HS-5 (cell line): ENCODE data around the gene CD248.
"Not testable (repeated sequence)": the region's sequence is repeated elsewhere in the genome, so short reads cannot be mapped to it uniquely, and the experiment has no call there.

Source experiments
- DNase-seq: peaks from one replicate; pipeline ENCODE4 v3.0.0-alpha.2; 2012; ENCODE audit warnings: low read depth

CD248 gene, protein sequence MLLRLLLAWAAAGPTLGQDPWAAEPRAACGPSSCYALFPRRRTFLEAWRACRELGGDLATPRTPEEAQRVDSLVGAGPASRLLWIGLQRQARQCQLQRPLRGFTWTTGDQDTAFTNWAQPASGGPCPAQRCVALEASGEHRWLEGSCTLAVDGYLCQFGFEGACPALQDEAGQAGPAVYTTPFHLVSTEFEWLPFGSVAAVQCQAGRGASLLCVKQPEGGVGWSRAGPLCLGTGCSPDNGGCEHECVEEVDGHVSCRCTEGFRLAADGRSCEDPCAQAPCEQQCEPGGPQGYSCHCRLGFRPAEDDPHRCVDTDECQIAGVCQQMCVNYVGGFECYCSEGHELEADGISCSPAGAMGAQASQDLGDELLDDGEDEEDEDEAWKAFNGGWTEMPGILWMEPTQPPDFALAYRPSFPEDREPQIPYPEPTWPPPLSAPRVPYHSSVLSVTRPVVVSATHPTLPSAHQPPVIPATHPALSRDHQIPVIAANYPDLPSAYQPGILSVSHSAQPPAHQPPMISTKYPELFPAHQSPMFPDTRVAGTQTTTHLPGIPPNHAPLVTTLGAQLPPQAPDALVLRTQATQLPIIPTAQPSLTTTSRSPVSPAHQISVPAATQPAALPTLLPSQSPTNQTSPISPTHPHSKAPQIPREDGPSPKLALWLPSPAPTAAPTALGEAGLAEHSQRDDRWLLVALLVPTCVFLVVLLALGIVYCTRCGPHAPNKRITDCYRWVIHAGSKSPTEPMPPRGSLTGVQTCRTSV

DNA sequence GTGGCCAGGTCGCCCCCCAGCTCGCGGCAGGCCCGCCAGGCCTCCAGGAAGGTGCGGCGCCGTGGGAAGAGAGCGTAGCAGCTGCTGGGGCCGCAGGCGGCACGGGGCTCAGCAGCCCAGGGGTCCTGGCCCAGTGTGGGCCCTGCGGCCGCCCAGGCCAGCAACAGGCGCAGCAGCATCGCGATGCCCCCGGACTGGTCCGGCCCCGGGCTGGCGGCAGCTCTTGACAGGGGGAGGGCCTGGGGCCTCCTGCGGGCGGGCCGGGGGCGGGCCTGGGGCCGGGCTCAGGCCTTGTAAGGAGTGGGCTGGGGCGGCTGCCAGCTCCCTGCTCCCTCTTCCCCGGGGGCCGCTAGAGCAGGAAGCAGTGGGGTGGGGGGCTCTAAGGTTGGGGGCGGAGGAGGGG, at the start of gene CD248:
CD248 (minus strand) TSS at position 196 of the 403 bp plus-strand sequence; CDS start at position 179, 17 bp downstream.
- no peak for DNase-seq

DNA sequence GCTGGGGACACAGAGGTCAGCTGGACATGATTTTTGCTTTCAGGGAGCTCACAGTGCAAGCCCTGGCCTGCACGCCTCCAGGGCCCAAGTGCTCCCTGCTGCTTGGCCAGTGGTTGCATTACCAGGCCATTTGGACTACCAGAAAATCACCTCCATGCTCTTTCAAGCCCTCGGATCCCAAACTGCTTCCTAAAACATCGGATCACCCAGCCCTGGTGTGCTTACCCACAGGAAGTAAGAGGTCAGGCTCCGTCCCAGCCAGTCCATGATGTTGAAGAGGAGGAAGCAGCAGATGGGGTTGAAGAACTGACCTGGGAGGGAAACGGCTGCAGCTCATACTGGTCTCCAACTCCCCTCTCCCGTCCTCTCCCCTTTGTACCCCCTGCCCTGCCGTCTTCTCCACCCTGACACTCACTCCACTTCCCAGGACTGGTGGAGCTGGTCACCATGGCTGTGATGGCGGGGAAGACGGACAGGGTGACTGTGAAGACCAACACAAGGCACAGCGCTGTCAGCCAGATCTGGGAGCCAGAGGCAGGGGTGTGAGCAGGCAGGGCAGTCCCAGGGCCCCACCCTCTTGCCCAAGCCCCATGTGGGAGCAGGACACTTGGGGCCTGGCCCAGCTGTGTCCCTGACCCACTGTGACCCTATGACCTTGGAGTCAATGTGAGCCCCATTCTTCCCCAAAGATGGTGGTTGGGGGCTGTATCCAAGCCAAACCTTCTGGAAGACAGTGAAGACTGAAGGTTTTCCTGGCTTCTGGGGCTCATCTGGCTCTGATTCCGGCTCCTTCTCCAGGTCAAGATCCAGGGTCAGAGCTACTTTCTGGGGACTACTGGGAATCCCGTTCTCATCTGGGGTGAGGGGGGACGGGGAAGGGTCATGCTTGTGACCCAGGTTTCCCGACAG, 49.1 kb upstream of the CD248 start:
- DNase-seq: no peak

DNA sequence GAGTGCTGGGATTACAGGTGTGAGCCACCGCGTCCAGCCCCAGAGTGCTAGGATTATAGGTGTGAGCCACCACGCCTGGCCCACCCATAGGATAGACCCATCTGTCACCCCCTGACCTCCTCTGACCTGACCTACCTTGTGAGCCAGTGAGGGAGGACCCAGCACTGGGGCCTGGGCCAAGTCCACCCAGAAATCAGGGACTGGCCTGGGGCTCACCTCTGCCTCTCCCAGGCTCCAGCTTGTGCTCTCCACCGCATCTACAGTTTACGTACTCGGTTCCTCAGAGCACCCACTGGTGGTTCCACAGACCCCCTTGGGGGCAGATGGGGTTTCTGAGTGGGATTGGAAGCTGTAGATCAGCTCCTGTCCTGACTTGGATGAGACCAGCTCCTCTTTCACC, 48.3 kb upstream of the CD248 start:
- no peak for DNase-seq

DNA sequence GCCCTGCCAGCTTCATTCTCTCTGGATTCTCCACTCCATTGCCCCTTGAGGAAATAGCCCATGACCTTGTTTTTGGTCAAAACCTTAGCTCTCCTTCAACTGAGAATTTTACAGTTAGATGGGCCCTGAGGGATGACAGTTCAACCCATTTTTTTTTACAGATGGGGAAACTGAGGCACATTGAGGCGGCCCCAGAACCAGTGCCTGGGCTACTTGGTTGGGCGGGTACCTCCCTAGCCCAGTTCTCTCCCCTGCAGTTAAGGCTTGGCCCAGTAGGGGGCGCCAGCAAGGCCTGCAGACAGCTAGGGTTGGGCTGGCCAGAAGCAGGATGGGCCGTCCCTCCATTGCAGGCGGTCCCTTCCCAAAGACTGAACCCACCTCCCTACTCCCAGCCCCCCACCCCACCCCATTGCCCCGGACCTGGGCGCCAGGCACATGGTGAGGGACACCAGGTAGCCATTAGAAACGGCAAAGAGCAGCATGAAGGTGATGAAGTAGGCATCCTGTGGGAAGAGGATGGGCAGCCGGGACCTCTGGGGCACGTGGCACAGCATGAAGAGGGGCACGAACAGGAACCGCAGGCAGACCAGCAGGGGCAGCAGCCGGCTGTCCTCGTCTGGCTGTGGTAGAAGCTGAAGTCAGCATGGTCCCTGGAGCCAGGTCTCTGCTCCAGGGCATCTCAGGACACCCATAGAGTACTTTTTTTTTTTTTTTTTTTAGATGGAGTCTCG, 47.1 kb upstream of the CD248 start:
- no peak for DNase-seq

DNA sequence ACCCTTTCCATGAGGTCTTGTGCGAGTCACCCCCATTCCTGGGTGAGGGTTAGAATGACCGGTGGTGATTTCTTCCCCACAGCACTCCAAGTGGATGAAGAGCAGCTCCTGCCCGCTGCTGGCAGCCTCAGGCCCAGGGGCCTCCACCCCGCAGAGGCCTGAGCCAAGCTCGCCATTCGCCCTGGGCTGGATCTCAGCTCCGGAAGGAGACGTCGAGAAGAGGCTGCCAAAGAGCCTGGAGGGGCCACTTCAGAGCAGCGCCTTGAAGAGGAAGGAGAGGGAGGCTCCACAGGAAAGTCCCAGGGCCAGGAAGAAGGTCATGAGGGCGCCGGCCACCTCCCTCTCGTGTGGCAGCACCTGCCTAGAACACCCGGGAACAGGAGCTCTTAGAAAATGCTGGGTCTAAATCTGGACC, 46.4 kb upstream of the CD248 start:
- no peak for DNase-seq

DNA sequence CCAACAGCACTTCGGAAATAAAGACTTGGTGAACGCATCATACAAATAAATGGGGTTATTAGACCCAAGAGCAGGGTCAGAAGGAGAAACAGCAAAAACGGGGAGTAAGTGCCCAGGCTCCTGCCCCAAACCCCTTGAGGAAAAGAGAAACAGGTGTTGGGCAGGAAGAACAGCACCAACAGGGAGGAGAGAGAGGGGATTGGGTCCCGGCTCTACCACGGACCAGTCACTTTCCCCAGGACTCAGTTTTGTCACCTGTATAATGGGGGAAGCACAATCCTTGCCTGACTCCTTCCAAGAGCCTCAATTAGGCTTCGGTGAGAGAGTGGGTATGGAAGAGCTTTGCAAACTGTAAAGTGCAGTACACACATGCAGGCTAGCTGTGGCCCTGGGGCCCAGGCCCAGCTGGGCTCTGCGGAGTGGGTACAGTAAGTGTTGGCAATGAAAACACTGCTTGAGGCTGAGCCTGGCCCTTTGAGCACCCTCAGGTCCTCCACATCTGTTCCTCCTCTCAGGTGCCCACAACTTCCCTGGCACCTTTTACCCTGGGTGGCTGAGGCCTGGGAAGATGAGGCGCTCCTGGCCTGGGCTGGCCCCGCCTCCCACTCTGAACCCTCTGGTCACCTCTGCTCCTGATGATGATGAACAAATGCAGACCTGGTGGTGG, 45.8 kb upstream of the CD248 start:
- DNase-seq: no peak

DNA sequence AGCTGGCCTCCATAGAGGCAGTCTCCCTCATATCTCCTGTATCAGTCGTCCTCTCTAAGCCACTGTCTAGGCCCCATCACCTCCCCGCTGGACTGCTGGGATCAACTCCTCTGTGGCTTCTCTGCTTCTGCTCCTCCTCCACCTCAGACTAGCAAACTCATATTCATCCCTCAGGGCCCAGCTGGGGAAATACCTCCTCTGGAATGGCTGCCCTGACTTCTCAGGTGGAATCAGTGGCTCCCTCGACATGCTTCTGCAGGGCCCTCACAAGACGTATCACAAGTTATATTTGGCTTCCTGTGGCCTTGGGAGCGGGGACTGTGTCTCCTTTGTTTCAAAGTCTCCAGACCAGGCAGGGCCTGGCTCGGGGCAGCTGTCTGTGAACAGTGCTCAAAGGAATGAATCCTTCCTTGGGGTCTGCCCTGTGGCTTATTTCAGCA, 44.7 kb upstream of the CD248 start:
- no peak for DNase-seq

DNA sequence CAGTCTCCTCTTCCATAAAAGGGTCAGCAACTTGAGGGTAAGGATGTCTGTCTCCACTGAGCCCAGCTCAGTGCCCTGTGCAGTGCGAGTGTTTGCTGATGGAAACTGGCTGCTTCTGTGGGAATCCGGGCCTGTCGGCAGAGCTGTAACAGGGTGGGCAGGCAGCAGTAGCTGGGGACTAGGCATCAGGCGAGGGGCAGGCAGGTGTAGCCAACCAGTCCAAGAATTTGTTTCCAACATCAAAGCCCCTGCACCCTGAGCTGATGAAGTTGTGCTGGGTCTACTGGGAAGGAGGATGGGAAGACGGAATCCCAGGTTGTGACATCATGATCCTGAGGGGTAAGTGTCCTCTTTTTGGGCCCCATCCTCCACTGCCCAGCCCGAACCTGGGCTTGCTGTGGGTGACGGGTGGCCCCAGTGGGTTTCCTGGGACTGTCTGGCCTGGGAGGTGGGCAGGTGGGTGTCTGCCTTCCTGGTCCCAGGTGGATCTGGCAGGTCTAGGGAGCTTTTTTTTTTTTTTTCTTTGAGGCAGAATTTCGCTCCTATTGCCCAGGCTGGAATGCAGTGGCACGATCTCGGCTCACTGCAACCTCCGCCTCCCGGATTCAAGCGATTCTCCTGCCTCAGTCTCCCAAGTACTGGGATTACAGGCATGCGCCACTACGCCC, 43.7 kb upstream of the CD248 start:
- no peak for DNase-seq

DNA sequence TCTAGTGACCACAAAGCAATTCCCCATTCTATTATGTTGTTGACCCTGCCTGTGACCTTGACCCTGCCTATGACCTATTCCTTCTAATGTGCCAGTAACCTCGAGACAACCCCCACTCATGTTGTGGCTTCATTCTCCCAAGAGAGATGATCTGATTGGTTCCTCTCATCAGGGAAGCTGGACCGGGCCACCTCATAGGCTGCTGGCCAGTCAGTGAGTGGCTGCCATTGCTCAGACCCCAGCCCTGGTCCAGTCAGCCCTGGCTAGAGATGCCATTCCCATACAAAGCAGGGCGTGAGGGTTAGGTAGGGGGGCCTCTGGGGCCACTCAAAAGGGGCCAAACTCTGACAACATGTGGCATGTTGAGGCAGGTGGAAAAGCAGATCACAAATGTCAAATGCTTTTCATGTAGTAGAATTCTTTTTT, 42.8 kb upstream of the CD248 start:
- no peak for DNase-seq

DNA sequence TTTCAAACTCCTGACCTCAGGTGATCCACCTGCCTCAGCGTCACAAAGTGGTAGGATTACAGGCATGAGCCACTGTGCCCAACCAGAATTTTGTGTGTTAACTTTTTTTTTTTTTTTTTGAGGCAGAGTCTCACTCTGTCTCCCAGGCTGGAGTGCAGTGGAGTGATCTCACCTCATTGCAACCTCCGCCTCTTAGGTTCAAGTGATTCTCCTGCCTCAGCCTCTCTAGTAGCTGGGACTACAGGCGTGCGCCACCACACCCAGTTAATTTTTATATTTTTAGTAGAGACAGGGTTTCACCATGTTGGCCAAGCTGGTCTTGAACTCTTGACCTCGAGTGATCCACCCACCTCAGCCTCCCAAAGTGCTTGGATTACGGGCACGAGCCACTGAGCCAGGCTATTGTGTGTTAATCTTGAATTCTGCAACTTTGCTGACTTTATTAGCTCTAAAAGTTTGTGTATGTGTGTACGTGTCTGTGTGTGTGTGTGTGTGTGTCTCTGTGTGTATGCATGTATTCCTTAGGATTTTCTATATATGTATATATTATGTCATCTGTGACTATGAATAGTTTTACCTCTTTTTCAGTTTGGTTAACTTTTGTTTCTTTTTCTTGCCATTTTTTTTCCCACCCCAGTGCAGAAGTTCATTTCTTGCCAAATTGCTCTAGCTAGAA, 33.9 kb upstream of the CD248 start:
- DNase-seq: not testable (repeated sequence)

DNA sequence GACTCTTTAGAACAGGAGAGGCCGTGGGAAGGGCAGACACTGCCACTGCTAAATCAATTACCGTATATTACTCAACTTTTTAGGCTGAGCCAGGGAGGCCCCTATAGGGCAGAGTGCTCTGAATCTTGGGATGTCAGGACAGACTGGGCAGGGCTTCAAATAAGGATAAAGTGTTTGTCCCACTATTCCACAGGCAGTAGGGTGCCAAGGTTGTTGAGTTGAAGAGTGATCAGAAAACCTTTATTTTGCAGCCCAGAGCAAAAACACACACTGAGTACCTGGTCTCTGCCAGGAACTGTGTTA, 32.2 kb upstream of the CD248 start:
- DNase-seq: no peak

DNA sequence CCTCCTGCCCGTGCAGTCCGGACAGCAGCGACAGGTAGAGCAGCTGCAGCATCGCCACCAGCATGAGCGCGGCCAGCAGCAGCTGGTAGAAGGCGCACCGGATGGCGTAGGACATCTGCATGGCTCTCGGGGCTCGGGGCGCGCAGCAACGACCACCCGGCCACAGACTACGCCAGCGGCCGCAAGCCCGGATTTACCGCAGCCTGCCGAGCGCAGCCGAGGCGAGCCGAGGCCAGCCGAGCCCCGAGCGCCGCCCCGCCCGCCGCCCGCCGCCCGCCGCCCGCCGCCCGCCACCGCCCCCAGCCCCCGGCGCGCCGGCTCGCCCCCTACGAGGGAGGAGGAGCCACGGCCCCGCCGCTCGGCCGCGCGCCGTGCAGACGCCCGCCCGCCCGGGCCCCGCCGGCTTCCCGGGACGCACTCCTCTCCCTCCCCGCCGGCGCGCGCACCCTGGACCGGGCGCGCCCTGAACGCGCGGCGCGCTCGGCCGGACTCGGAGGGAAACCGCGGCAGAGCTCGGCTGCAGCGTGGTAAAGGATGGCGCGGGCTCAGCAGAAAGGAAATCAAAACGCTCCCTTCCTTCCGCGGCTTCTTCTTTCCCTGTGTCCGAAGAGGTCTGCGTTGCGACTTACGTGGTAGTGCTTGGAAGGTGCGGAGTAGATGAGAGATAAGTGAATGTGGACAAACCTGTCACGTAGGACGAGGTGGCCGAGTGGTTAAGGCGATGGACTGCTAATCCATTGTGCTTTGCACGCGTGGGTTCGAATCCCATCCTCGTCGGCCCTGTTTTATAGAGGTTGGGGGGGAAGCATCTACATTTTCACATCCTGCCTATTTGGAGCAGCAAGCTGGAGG, 30.8 kb upstream of the CD248 start, which contains the start of gene B4GAT1:
B4GAT1 (minus strand) TSS at position 205 of the 852 bp plus-strand sequence; CDS start at position 121, 84 bp downstream.
- DNase-seq: peak; percentile 89

DNA sequence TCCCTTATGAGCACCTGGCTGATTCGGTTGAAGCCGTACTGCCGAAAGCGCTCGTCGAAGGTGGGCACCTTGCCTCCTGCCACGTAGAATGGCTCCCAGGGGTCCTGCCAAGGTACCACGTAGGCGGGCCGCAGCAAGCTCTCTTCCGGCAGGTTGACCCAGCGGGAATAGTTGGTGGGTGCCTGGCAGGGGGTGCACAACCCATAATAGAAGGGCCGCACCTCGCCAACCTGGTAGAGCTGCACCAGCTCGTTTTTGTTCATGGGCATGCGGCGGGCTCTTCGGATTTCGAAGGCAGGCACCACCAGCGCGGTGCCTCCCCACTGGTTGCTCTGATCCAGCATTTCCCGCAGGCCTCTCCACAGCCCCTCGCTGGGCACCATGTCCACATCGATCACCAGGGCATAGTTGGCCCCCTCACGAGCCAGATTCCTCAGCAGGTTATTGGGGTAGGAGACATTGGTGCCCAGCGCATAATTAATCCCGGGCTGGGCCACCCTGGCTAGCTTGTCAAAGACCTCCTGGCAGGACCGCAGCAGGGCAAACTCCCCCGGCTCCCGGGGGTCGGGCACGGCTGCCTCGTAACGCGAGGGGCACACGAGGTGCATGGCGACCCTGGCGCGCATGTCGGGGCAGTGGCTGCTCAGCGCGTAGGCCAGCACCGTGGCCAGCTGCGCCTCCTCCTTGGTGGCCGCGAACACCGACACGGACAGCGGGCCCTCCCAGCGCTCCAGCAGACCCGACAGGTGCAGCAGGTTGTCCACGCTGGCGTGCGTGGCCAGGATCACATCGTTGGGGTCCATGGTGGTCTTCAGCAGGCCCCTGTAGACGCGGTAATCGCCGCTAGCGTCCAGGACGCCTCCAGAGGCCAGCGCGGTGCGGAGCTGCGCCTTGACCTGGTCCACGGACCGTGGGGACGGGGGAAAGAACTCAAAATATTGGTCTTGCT, 29.9 kb upstream of the CD248 start:
- no peak for DNase-seq

DNA sequence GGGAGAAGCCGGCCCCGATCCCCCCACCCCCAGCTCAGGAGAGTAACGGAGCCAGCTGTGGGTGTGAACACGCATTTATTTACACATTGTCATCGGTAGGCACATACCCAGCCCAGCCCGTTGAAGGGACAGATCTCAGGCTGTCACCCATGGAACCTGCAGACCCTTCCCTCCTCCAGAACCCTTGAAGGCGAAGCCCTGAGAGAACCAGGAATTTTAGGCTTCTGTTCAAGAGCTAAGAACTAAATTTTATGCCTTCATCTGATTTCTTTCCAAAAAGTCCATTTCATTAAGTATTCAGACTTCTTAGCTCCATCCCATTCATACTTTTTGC, 28.4 kb upstream of the CD248 start:
- DNase-seq: no peak

DNA sequence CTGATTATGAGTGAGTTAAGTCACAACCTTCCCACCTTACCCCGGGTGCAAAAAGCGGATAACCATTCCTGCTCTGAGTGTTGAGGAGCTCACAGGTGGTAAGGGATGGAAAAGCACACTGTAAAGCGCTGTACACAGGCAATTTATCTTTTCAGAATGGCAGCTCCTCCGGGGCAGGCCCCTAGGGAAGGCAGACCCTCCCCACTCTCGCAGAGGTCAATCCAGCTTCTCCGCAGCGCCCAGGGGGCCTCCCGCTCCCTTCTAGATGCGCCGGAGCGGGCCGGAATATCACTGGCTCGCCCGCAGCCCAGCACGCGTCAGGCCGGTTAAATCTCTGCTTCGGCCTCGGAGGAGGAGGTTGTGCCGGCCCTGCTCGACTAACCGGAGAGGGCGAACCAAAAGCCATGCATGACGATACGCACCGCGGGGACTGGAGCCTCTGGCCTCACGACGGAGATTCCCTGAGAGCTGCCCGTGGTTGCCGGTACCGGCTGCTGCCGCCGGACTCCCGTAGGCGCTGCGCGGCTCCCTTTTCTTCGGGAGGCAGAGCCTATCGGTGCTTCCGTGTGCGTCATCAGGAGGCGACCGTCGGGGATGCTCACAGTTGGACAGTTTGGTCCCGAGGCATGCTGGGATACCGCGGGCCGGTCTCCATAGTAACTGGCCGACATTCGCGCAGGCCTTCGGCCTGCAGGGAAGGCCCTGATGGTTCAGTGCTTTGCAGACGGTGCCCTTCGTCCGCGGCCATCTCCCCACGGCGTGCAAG, 27.9 kb upstream of the CD248 start, which contains the start of gene BRMS1:
BRMS1 (minus strand) TSS at position 555 of the 766 bp plus-strand sequence. CDS start 2,870 bp downstream, outside the sequence.
- peak; percentile 84 for DNase-seq

DNA sequence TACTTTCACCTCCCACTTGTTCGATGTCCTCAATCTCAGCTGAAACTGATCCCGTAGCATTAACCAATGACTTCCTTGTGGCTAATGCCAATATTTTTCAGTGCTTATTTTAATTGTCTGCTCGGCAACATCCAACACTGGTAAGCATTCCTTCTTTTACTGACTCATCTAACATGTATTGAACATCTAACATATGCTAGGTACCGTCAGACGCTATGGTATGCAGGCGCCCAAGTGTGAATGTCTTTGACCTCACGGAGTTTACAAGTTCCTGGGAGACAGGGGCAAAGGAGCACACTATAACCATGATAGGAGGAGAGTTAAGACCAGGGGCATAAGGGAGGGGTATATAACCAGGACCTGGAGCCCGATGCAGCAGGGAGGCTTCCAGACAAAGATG, 26.3 kb upstream of the CD248 start:
- DNase-seq: no peak
